ENCODE results near the gene KIF3A. TPM values are rescaled to one million over a fixed set of nuclear protein-coding genes. Genes with fewer than 3 reads are reported as not detected.

KIF3A gene
- total RNA-seq, 1 experiment from 2014 or later = 12.7 TPM

DNA sequence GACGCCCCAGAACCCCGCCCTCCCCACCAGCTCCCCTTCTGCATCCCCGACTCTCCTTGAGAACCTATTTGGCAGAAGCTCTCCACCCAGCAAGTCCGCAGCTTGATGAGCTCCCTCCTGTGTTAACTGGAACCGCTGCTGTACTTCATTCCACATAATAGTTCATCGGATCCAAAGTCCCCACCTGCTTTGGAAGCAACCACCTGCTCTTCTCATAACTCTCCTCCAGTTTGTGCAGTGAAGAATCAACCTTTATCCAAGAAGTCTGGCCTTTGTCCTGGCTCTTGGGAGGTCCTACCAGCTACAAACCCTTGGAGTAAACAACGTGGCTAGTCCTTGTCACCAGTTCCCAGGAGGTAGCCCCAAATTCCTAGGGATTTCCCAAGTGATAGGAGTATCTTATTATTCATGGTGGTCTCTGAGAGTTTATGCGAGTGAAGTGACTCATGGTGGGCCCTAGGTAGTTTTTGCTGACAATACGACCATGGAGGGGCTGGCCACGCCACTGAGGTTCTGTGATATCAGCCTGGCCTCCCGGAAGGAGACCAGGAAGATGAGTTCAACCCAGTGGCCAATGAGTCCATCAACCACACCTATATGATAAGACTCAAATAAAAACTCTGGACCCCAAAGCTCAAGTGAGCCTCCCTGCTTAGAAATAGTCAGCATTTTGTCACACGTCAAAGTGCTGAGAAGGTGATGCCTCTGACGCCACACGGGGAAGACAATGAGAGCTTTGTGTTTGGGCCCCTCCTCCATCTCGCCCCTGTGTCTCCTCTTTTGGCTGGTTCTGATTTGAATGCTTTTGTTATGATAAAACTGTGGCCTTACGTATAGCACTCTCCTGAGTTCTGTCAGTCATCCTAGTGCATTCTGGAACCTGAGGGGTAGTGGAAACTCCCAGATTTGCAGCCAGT is 67.1 kb downstream of the KIF3A start:
- ChIA-PET CTCF (no interaction called here), POLR2A (no interaction called here), RAD21 (ENCODE audit: low non-redundant PET in 1 of 2, low total read pairs in 2 of 2, uncharacterized antibody in 2 of 2, unreplicated experiment in 2 of 2) (no interaction called here)
- DNase-seq (ENCODE audit: low read depth, low spot score) (no peak), ATAC-seq (no peak)
- Histone ChIP-seq H3K9me2 (ENCODE audit: insufficient read depth) (no peaks in the 10 kb centered on the region), H3K27me3 (ENCODE audit: insufficient read depth, low read length) (no peaks in the 10 kb centered on the region), H3K36me3 (ENCODE audit: control insufficient read depth in 1 of 2, insufficient read depth in 2 of 2, low read length in 2 of 2) (no peaks in the 10 kb centered on the region), H4K20me1 (ENCODE audit: insufficient read depth) (no peaks in the 10 kb centered on the region), H3K9ac (ENCODE audit: low read length) (no peak overlapping the region), H3K4me1 (ENCODE audit: control insufficient read depth in 1 of 2, insufficient read depth in 2 of 2, low read length in 2 of 2) (peaks cover 12 to 27% of the 10 kb centered on the region in 2 experiments), H3K27ac (ENCODE audit: low read depth, low read length) (no peak overlapping the region), H3K4me2 (ENCODE audit: low read length) (no peak overlapping the region), H2AFZ (ENCODE audit: low read depth, low read length, poor library complexity, severe bottlenecking) (no peak overlapping the region), H3K9me3 (ENCODE audit: control insufficient read depth in 1 of 2, insufficient read depth in 1 of 2, low read depth in 1 of 2, low read length in 2 of 2) (no peaks in the 10 kb centered on the region), H3K79me2 (ENCODE audit: insufficient read depth, low read length) (no peaks in the 10 kb centered on the region), H3K4me3 (replicated peaks in 1 of 2; ENCODE audit: low read depth in 1 of 2, low read length in 2 of 2) (no peak overlapping the region)
- intact Hi-C loops (cut with micrococcal nuclease) = loop anchor here (10.0 kb wide), 1 partner anchor 145 kb away; no protein-coding TSS in a partner anchor
- BruUV-seq (replicated peaks) = no TSS peak
- TF ChIP-seq, protein P1, sequence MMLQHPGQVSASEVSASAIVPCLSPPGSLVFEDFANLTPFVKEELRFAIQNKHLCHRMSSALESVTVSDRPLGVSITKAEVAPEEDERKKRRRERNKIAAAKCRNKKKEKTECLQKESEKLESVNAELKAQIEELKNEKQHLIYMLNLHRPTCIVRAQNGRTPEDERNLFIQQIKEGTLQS (IDR thresholded peaks at IDR 0.05) = no peak
- TF ChIP-seq EGR1 (IDR thresholded peaks at IDR 0.05; ENCODE audit: low read depth) (no peak), EZH2phosphoT487 (IDR thresholded peaks at IDR 0.05; ENCODE audit: borderline replicate concordance) (no peak), POLR2AphosphoS5 (IDR thresholded peaks at IDR 0.05; ENCODE audit: low read depth, low read length) (no peak), CEBPB (IDR thresholded peaks at IDR 0.05; ENCODE audit: low read depth) (no peak), FOSL1 (IDR thresholded peaks at IDR 0.05; ENCODE audit: low read depth) (no peak), SRF (IDR thresholded peaks at IDR 0.05; ENCODE audit: low read depth) (no peak), TCF7L2 (IDR thresholded peaks at IDR 0.05; ENCODE audit: borderline replicate concordance, extremely low read depth, insufficient read depth, insufficient read length) (no peak), MAX (IDR thresholded peaks at IDR 0.05) (no peak), SIN3A (IDR thresholded peaks at IDR 0.05; ENCODE audit: low read depth) (no peak), CBX3 (IDR thresholded peaks at IDR 0.05; ENCODE audit: low read depth) (no peak), JUND (IDR thresholded peaks at IDR 0.05) (no peak), YY1 (IDR thresholded peaks at IDR 0.05; ENCODE audit: extremely low read depth, insufficient replicate concordance, low read depth, low read length) (no peak), CTCF (IDR thresholded peaks at IDR 0.05 in 2 of 3, conservative IDR thresholded peaks at IDR 0.05 in 1 of 3; ENCODE audit: borderline replicate concordance in 1 of 3, insufficient read depth in 1 of 3, low read depth in 2 of 3, low read length in 2 of 3) (no peak)
- TF ChIP-seq, protein P2, sequence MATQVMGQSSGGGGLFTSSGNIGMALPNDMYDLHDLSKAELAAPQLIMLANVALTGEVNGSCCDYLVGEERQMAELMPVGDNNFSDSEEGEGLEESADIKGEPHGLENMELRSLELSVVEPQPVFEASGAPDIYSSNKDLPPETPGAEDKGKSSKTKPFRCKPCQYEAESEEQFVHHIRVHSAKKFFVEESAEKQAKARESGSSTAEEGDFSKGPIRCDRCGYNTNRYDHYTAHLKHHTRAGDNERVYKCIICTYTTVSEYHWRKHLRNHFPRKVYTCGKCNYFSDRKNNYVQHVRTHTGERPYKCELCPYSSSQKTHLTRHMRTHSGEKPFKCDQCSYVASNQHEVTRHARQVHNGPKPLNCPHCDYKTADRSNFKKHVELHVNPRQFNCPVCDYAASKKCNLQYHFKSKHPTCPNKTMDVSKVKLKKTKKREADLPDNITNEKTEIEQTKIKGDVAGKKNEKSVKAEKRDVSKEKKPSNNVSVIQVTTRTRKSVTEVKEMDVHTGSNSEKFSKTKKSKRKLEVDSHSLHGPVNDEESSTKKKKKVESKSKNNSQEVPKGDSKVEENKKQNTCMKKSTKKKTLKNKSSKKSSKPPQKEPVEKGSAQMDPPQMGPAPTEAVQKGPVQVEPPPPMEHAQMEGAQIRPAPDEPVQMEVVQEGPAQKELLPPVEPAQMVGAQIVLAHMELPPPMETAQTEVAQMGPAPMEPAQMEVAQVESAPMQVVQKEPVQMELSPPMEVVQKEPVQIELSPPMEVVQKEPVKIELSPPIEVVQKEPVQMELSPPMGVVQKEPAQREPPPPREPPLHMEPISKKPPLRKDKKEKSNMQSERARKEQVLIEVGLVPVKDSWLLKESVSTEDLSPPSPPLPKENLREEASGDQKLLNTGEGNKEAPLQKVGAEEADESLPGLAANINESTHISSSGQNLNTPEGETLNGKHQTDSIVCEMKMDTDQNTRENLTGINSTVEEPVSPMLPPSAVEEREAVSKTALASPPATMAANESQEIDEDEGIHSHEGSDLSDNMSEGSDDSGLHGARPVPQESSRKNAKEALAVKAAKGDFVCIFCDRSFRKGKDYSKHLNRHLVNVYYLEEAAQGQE (IDR thresholded peaks at IDR 0.05; ENCODE audit: low read depth) = no peak
